Fibroblast of skin of right quadriceps (primary cell): ENCODE measurements around the gene USPL1.
A peak's percentile ranks its signal among the peaks of the same experiment; 100 is the strongest.

Source experiments
- DNase-seq: peaks from one replicate; pipeline ENCODE4 v3.0.0-alpha.2; 2013

The USPL1 gene

GRCh38 chr13:30698488-30699005 is 80.8 kb downstream of the USPL1 start:
- DNase-seq, result no peak

GRCh38 chr13:30700364-30700763 is 82.6 kb downstream of the USPL1 start:
- DNase-seq, result no peak

- no peak for DNase-seq
Observed at GRCh38 chr13:30702006-30702405, 84.3 kb downstream of the USPL1 start.

- DNase-seq, result no peak
Observed at GRCh38 chr13:30704596-30704995, 86.9 kb downstream of the USPL1 start.

GRCh38 chr13:30705680-30706079 is 88.0 kb downstream of the USPL1 start:
- DNase-seq, result no peak

GRCh38 chr13:30708541-30708940 is 90.8 kb downstream of the USPL1 start:
- peak; percentile 73 for DNase-seq
